GM18951 (cell line): ENCODE results near the gene ZNF408.

Source experiments
- POLR2A ChIP-seq: IDR thresholded peaks from 4 replicates; pipeline ENCODE4 v1.6.1; 2011; ENCODE audit warnings: mild to moderate bottlenecking; ENCODE audit not compliant: insufficient read length, insufficient read depth; ENCODE audit errors: extremely low read depth
- in situ Hi-C: fragments of 300-500 bp; cut with MboI; formaldehyde crosslinking; loops from one replicate; pipeline ENCODE4 v1.12.0; 2022; ENCODE audit warnings: low sequenced_read_pairs, mixed read lengths, inconsistent platforms; ENCODE audit not compliant: unreplicated experiment

Gene ZNF408

GRCh38 chr11:46731545-46731944 is 30.7 kb downstream of the ZNF408 start:
- in situ Hi-C loops = no loop called here
- no peak for TF ChIP-seq POLR2A

DNA sequence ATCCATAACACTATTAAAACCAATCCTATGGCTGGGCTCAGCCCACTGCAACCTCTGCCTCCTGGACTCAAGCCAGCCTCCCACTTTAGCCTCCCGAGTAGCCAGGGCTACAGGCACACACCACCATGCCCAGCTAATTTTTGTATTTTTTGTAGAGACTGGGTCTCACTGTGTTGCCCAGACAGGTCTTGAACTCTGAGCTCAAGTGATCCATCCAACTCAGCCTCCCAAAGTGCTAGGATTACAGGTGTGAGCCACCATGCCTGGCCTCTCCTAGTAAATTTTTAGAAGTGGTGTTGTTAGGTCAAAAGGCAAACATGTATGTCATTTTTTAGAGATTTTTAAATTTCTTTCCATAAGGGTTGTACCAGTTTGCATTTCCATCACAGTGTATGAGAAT is 32.4 kb downstream of the ZNF408 start:
- TF ChIP-seq POLR2A = no peak
- in situ Hi-C loops = no loop called here

DNA sequence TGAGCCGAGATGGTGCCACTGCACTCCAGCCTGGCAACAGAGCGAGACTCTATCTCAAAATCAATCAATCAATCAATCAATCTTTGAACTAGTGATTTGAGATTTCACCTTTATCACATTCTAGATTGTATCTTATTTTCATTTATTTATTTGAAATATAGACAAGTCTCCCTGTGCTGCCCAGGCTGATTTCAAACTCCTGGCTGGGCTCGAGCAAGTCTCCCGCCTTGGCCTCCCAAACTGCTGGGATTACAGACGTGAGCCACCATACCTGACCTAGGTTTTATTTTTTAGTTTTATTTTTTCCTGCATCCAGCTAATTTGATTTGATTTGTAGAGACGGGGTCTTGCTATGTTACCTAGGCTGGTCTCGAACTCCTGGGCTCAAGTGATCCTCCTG is 35.3 kb downstream of the ZNF408 start:
- TF ChIP-seq POLR2A = no peak
- in situ Hi-C loops = no loop called here

- in situ Hi-C loops = no loop called here
- no peak for TF ChIP-seq POLR2A
These were observed 35.8 kb downstream of the ZNF408 start for GRCh38 chr11:46736615-46737014.

DNA sequence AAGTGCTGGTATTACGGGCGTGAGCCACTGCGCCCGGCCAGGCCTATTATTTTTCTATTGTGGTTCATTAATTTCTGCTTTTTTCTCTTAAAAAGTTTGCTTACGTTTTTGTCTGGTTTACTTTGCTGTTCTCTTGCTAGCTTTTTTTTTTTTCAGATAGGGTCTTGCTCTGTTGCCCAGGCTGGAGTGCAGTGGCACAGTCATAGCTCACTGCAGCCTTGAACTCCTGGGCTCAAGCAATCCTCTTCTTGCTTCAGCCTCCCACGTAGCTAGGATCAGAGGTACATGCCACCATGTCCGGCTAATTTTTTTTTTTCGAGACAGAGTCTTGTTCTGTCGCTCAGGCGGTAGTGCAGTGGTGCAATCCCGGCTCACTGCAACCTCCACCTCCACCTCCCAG is 36.9 kb downstream of the ZNF408 start:
- TF ChIP-seq POLR2A = no peak
- in situ Hi-C loops = no loop called here

DNA sequence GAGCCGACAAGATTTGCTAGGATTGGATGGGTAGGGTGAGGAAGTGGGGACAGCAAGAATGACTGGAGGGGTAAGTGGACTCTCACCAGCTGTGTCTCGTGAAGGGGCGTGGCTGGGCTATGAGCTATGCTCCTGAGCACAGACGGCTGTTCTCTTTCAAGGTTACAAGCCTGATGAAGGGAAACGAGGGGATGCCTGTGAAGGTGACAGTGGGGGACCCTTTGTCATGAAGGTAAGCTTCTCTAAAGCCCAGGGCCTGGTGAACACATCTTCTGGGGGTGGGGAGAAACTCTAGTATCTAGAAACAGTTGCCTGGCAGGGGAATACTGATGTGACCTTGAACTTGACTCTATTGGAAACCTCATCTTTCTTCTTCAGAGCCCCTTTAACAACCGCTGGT is 38.1 kb downstream of the ZNF408 start:
- in situ Hi-C loops = no loop called here
- TF ChIP-seq POLR2A = no peak

GRCh38 chr11:46741600-46742484 is 41.0 kb downstream of the ZNF408 start:
- TF ChIP-seq POLR2A = no peak
- in situ Hi-C loops = no loop called here

GRCh38 chr11:46743043-46743442 is 42.2 kb downstream of the ZNF408 start:
- in situ Hi-C loops = no loop called here

GRCh38 chr11:46743693-46744339 is 43.0 kb downstream of the ZNF408 start:
- TF ChIP-seq POLR2A = no peak
- in situ Hi-C loops = no loop called here

More at GRCh38 chr11:46743043-46743442, 42.2 kb downstream of the ZNF408 start:
- no peak for TF ChIP-seq POLR2A

- TF ChIP-seq POLR2A = no peak
- in situ Hi-C loops = no loop called here
These were observed 44.5 kb downstream of the ZNF408 start for GRCh38 chr11:46745328-46745727.

DNA sequence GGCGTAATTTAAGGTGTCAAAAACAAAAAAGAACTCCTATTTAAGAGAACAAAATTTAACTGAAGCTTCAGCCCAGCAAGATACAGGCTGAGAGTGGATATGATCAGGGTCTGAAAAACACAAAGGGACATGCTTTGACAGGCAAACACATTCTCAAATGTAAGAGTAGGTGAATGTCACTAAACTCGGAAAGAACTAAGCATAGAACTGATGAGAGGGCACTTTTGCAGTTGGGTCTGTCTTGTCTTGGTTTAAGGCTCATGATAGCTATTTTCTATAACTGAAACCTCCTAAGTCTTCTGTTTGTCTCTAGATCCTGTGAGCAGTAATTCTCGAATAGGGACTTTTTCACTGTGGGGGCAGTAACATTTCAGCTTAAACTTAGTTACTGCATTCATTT is 45.2 kb downstream of the ZNF408 start:
- in situ Hi-C loops = no loop called here
- no peak for TF ChIP-seq POLR2A

- no peak for TF ChIP-seq POLR2A
- in situ Hi-C loops = no loop called here
These were observed 46.3 kb downstream of the ZNF408 start for GRCh38 chr11:46747150-46747549.
